HuH-7 (cell line): Measurements from ENCODE around the gene ST6GALNAC6.
A peak's percentile ranks its signal among the peaks of the same experiment; 100 is the strongest.
"Not testable (repeated sequence)": the region's sequence is repeated elsewhere in the genome, so short reads cannot be mapped to it uniquely, and the experiment has no call there.

Experiments
- DNase-seq: peaks from one replicate; pipeline ENCODE4 v3.0.0; 2011; ENCODE audit warnings: low spot score

The ST6GALNAC6 gene

GRCh38 chr9:127873223-127873691, 26.1 kb downstream of the ST6GALNAC6 start:
- no peak for DNase-seq

DNA sequence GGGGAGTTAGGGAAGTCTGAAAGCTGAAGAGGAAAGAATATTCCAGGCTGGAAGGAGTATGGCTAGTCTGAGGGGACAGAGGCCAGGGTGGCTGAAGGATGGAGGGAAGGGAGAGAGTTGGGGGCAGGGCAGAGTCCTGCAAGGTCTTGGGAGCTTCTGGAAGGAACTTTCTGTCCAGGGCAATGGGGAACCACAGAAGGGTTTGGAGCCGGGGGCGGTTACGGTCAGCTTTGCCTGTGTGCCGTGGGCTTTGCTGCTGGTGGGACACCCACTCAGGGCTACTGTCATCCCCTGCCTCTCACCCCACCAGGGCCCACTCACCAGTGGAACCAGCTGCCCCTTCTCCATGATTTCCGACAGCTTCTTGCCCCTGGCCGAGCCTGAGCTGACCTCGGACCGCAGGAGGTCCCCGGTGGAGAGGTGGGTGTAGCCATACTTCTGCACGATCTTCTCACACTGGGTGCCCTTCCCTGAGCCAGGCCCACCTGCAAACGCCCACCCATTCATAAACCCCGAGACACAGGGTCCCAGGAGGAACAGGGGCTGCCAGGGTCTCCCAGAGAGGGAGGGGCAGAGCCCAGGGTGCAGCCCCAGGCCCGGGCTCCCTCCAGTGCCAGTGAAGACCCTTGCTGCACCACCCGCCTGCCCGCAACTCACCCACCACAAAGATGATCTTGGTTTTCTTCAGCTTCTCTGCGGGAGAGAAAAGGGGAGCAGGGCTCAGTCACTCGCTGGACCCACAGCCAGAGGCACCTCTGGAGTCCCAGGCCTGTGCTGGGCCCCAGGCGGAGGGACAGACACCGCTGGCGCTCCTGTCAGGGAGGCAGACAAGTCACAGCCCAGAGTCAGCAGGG, 26.8 kb downstream of the ST6GALNAC6 start:
- DNase-seq: no peak

GRCh38 chr9:127871531-127871930, 27.9 kb downstream of the ST6GALNAC6 start:
- DNase-seq: no peak

DNA sequence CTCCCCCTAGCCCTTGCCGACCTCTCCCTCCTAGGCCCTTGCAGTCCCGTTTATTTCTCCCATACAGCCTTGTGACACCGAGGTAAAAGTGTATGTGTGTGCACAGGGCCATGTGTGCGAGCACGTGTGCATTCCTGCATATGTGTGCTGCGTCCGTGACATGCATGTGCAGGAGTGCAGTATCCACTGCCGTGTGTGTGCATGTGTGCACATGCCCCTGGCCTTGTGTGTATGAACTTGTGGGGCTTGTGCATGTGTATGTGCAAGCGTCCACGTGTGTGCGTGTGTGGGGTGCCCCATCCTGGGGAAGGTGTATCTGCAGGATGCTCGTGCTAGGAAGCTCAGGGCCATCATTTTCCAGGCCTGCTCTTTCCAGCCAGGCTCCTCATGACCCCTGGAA, 28.5 kb downstream of the ST6GALNAC6 start:
- no peak for DNase-seq

DNA sequence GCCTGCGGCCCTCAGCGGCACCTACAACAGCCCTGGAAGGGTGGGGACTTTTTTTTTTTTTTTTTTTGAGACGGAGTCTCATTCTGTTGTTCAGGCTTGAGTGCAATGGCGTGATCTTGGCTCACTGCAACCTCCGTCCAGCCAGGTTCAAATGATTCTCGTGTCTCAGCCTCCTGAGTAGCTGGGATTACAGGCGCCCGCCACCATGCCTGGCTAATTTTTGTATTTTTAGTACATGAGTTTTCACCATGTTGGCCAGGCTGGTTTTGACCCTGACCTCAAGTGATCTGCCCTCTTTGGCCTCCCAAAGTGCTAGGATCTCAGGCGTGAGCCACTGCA, 29.3 kb downstream of the ST6GALNAC6 start:
- not testable (repeated sequence) for DNase-seq

DNA sequence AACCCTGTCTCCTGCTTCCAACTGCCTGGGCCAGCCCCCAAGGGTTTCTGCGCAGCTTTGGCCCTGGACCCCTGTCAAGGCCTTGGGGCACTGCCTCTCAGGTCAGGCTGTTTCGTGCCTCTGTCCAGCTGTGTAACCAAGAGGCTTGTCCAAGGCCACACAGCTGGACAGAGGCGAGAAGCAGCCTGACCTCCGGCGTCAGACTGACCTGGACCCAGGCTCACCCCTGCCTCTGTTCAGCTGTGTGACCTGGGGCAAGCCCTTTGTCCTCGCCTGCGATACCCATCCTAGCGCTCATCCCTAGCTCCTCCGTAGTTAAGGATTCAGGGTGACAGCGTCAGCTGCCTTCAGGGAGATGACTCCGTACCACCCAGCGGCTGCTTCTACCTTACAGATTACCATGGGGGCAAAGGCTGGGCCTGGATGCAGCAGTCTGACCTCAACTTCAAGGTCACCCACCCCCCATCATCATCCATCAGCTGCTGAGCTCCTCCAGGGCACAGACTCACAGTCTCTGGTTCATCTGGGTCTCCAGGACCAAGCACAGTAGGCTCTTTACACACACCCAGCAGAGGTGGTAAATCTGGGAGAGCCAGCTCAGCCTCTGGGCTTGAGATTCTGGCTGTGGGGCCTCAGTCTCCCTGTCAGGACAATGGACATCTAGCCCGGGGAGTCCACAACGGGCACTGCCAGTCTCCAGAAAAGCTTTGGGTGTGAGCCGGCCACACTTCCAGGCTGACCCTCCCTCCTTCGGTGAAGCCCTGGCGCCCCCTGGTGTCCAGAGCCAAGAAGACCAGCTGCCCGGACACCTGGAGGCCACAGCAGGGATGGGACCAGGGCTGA, 29.9 kb downstream of the ST6GALNAC6 start:
- DNase-seq: peak; percentile 99

DNA sequence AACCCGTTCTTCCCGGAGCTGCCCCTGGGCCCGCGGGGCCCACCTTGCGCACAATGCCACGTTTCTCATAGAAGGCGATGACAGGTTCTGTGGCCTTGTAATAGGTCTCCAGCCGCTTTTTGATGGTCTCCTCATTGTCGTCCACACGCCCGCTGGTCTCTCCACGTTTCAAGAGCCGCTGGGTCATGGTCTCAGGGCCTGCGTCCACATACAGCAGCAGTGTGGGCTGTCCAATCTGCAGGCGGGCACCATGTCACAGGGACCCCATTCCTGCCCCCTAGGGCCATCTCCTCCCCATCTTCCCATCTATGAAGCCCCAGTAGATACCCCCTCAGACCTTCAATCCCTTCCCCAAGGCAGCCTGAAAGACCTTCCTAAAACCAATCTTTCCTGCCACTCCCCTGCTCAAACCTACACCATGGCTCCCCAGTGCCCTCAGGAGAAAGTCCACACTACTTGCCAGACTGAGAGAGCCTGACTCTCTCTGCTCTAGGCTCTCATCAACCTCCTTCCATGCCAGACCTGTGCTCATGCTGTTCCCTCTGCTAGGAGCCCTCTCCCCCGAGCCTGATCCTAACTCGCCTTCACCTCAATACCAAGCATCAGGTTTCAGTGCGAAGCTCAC, 31.0 kb downstream of the ST6GALNAC6 start:
- DNase-seq: no peak

- no peak for DNase-seq
These were observed 31.8 kb downstream of the ST6GALNAC6 start for GRCh38 chr9:127867356-127868277.

GRCh38 chr9:127866535-127866934, 32.9 kb downstream of the ST6GALNAC6 start:
- no peak for DNase-seq

DNA sequence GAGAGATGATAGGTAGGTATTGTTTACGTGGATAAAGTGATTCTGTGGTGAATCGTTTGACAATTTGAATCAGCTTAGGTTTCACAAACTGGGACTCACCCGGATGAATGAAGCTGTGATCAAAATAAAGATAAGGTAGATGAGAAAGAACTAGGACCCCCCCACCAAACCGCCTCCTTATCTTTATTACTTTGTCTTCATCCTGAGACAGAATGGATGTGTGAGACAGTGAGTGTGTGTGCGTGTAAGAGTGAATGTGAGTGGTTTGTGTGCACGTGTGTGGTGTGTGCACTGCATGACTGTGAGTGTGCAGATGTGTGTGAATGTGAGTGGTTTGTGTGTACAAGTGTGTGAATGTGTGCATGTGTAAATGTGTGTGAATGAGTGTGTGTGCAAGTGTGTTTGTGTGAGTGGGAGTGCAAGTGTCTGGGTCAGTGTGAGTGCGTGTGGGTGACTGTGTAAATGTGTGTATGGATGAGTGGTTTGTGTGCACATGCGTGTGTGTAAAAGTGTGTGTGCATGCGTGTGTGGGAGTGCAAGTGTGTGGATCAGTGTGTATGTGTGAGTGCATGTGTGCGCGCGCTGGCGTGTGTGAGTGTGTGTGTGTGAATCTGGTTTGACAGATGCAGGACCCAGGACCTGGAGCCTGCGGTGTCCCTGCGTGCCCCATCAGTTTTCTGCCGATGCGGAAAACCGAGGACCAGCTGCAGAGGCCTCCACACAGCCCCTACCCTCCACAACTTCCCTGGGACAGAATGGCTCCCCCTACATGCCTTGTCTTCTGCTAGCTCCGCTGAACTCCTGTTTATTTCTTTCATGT, 33.5 kb downstream of the ST6GALNAC6 start:
- no peak for DNase-seq

DNA sequence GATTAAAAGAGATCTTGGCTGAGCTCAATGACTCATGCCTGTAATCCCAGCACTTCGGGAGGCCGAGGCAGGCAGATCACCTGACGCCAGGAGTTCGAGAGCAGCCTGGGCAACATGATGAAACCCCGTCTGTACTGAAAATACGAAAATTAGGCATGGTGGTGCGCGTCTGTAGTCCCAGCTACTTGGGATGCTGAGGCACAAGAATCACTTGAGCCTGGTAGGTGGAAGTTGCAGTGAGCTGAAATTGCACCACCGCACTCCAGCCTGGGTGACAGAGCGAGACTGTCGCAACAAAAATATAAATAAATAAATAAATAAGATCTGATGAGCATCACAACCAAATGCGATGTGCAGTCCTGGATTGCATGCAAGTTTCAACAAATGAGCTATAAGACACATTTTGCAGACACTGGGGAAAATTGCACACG, 36.2 kb downstream of the ST6GALNAC6 start:
- no peak for DNase-seq

DNA sequence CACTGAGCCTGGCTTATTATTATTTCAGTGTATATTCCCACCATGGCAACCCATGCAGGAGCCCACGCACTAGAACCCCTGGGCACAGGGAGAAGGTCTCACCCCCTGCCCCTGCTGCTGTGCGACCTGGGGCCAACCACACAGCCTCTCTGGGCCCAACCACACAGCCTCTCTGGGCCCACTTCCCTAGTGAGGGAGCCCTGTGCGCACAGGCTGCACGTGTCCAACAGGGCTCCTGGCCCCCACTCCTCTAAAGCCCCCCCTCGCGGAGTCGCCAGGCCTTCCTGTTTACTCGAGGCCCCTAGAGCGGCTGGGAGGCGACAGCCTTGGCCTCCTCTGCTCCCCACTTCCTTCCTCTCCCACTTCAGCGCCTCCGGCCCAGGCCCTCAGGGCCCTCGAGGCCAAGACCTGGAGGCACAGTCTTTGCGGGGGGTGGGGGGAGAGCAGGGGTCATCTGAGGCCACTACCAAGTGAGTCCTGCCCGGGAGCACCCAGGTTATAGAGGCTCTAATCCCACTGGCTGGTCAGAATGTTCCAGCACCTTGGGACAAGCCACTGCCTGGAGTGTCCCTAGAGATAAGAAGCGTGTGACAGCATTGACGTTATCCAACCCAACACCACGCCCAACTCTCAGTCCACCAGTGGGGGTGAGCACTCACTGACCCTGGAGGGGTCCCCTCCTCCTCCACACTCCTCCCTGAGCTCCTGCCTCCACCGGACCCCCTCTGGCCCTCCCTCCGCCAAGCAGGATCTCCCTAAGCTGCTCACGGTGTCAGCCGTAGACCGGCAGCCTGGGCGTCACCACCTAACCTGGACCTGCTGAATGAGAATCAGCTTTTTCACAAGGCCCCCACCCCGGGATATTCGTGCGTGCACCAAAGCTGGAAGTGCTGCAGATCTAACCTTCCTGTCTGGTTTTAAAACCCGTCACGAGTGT, 37.1 kb downstream of the ST6GALNAC6 start:
- no peak for DNase-seq

- DNase-seq: no peak
These were observed 38.6 kb downstream of the ST6GALNAC6 start for GRCh38 chr9:127860779-127861178.

DNA sequence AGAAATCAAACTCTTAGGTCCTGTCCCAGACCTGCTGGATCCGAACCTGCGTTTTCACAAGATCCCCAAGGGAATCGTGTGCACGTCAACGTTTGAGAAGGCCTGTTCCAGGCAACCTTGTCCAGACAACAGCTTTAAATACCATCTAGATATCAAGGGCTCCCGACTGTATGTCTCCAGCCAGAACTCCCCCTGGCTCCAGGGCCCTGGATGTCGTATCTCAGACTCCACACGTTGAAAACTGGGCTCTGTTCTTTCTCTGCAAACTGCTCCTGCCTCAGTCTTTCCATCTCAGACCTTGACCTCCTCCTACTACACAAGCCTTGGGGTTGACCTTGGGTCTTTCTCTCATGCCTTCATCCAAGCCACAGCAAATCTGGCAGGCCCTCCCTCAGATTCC, 39.1 kb downstream of the ST6GALNAC6 start:
- no peak for DNase-seq

DNA sequence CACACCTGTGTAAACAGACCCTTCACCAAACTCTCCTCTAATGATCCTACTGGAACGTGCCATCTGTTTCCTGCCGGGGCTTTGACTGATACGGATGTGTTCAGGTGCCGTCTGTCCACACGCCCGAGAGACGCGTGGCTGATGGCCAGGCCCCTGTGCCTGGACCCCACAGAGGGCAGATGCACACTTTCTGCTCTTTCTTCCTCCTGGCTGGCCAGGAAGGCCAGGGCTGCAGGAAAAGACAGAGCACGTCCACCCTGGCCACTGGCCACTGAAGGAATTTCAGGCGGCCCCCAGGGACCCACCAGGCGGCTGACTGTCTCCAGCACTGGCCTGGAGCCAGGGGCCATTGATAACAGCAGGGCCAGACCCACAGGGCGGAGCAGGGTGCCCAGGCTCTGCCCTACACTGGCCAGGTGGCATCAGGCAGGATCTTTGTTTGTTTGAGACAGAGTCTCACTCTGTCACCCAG, 41.3 kb downstream of the ST6GALNAC6 start:
- DNase-seq: no peak

DNA sequence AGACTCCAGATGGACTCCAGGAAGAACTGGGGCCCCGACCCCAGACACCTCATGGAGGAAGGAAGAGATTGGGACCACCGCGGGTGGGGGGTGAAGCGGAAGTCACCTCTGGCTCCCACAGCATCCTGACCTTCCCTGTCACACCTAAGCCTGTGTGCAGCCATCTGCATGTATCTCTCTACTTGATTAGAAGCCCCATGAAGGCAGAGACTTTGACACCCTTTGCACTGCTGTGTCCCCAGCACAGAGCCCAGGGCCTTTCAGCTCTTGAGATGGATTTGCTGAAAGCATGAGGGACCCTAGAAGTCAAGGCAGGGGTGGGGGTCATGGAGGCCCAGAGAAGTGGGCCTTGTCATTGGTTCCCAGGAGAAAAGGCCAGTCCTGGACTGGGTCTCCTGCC, 42.1 kb downstream of the ST6GALNAC6 start:
- DNase-seq: no peak

GRCh38 chr9:127856729-127857116, 42.7 kb downstream of the ST6GALNAC6 start:
- DNase-seq: no peak

DNA sequence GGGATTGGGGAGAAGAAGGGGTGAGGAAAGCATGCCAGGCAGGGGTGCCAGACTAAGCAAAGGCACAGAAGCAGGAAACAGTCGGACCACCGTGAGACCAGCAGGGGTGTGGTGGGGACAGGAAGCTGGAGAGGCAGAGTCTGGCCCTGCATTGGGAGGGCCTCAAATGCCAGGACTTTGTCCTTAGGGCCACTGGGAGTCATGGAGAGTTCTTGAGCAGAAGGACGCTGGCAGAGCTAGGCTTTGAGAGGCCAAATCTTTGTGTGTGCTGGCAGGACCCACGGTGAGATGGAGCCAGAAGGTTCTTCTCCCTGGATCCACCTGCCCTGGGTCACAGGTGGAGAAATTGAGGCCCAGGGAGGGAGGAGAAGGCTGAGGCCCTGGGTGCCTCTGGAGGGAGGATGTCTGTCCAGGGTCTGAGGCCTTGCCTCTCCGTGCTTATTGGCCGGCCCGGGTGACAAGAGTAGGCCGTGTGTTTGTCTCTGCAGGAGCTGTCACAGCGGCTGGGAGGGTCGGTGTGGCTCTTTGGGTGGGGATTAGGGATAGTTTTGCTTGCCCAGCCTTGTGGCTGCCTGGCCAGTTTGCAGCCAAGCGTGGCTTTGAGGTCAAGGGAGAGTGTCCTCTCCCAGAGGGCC, 43.2 kb downstream of the ST6GALNAC6 start:
- DNase-seq: no peak

- DNase-seq: no peak
These were observed 43.9 kb downstream of the ST6GALNAC6 start for GRCh38 chr9:127855522-127855921.
